SK-N-MC (cell line): Measurements from ENCODE around the gene FOXJ1.

Experiments used
- EZH2 ChIP-seq: fragments of 200-600 bp; sonication (generic); IDR thresholded peaks from one replicate; pipeline ENCODE4 v1.6.1; 2017; ENCODE audit warnings: antibody characterized with exemption
- FOXP2 ChIP-seq: optimal IDR thresholded peaks from 2 replicates; pipeline ENCODE3; 2011; ENCODE audit warnings: mild to moderate bottlenecking, moderate library complexity; ENCODE audit not compliant: insufficient read depth; ENCODE audit errors: extremely low read length, control extremely low read depth
- POLR2AphosphoS5 ChIP-seq: IDR thresholded peaks from 2 replicates; pipeline ENCODE4 v1.6.1; 2012; ENCODE audit warnings: mild to moderate bottlenecking, low read depth, low read length, borderline replicate concordance

- TF ChIP-seq POLR2AphosphoS5 (no peak), EZH2 (no peak), FOXP2 (no peak)
These were observed 15.1 kb upstream of the FOXJ1 start for GRCh38 chr17:76155988-76156661.
